Esophagus muscularis mucosa (tissue), 4 donors: ENCODE results near the gene SLC7A7.

Source experiments
- EP300 ChIP-seq: sonication (generic); formaldehyde crosslinking; IDR thresholded peaks from one replicate; pipeline ENCODE4 v1.6.1; 2017; ENCODE audit warnings: antibody characterized with exemption
- POLR2A ChIP-seq: fragments of 450-650 bp; IDR thresholded peaks from one replicate; pipeline ENCODE4 v1.6.1; 2017; ENCODE audit warnings: antibody characterized with exemption, moderate library complexity, mild to moderate bottlenecking, low read depth
- POLR2AphosphoS5 ChIP-seq, 2 donors: sonication (generic); formaldehyde crosslinking; IDR thresholded peaks; one replicate each; pipeline ENCODE4 v1.6.1; 2017; ENCODE audit warnings: antibody characterized with exemption in 2 of 2
- TF ChIP-seq, protein P1 (sequence below), 3 experiments: fragments of 200-600 bp in 2 of 3; fragments of 450-650 bp in 1 of 3; sonication (generic) in 2 of 3; IDR thresholded peaks; one replicate each; pipeline ENCODE4 v1.5.1; 2017 to 2019; ENCODE audit warnings: antibody characterized with exemption in 3 of 3, mild to moderate bottlenecking in 2 of 3, moderate library complexity in 1 of 3

DNA sequence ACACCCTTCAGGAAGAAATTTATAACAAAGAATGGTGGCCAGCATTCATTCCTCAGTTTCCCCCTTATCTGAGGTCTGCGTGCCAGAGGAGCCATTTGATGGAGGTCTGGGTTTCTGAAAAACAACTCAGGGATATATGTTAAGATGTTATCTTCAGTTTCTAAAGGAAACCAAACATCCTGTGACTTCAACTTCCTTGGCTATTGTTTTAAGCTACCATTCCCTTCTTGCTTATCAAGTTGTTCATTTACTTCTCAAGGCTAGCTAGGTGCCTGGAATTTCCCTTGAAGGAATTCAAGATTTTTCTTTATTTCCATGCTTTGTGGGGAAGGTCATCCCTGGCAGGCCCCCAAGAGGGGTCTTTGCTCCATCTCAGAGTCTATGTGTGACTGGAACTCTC, 75.8 kb downstream of the SLC7A7 start:
- TF ChIP-seq POLR2AphosphoS5 (IDR thresholded peaks at IDR 0.05) (no peak), POLR2A (no peak), EP300 (no peak)
- TF ChIP-seq, protein P1, sequence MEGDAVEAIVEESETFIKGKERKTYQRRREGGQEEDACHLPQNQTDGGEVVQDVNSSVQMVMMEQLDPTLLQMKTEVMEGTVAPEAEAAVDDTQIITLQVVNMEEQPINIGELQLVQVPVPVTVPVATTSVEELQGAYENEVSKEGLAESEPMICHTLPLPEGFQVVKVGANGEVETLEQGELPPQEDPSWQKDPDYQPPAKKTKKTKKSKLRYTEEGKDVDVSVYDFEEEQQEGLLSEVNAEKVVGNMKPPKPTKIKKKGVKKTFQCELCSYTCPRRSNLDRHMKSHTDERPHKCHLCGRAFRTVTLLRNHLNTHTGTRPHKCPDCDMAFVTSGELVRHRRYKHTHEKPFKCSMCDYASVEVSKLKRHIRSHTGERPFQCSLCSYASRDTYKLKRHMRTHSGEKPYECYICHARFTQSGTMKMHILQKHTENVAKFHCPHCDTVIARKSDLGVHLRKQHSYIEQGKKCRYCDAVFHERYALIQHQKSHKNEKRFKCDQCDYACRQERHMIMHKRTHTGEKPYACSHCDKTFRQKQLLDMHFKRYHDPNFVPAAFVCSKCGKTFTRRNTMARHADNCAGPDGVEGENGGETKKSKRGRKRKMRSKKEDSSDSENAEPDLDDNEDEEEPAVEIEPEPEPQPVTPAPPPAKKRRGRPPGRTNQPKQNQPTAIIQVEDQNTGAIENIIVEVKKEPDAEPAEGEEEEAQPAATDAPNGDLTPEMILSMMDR (IDR thresholded peaks at IDR 0.05), result no peak
